Subcutaneous adipose tissue (tissue), 4 donors: Measurements from ENCODE around the gene IL17RA. TPM values are rescaled to one million over a fixed set of nuclear protein-coding genes. Genes with fewer than 3 reads are reported as not detected.

Experiments used
- CTCF ChIP-seq: fragments of 450-650 bp; IDR thresholded peaks from one replicate; pipeline ENCODE4 v1.5.1; 2016; ENCODE audit warnings: low read depth, mild to moderate bottlenecking, control low read depth, antibody characterized with exemption, moderate library complexity
- total RNA-seq, 4 donors: library from RNA; depleted of rRNA; stranded (reverse); fragments of >200 nt; gene quantifications; one replicate each; pipeline ENCODE4 v1.1.0, GENCODE V29; 2016

The IL17RA gene
- total RNA-seq, 4 donors from 2014 or later: 17.9 to 30.3 (median 26.2) TPM

- TF ChIP-seq CTCF: no peak
These were observed 10.2 kb upstream of the IL17RA start for GRCh38 chr22:17074648-17075002.

GRCh38 chr22:17077255-17077654 lies 7.5 kb upstream of the IL17RA start:
- no peak for TF ChIP-seq CTCF

GRCh38 chr22:17079572-17079971 lies 5.2 kb upstream of the IL17RA start:
- TF ChIP-seq CTCF: no peak

- TF ChIP-seq CTCF: no peak
These were observed 1.5 kb upstream of the IL17RA start for GRCh38 chr22:17083255-17083654.

- no peak for TF ChIP-seq CTCF
These were observed 874 bp upstream of the IL17RA start for GRCh38 chr22:17083811-17084441.

GRCh38 chr22:17085277-17086181 lies 729 bp downstream of the IL17RA start:
- TF ChIP-seq CTCF: no peak

- TF ChIP-seq CTCF: no peak
These were observed 1.5 kb downstream of the IL17RA start for GRCh38 chr22:17086296-17086695.
